ENCODE results near the gene GALK1.

GRCh38 chr17:75725504-75725903 lies 39.5 kb downstream of the GALK1 start:
- no peak for TF ChIP-seq CTCF (IDR thresholded peaks at IDR 0.05)
- TF ChIP-seq POLR2A (IDR thresholded peaks at IDR 0.05) = no peak
